Caco-2 (cell line): Measurements from ENCODE around the gene SH3TC2. TPM values are rescaled to one million over a fixed set of nuclear protein-coding genes. Genes with fewer than 3 reads are reported as not detected.

ENCODE experiments used
- BruUV-seq: library from RNA; stranded (reverse); fragments of 400-500 nt; replicated peaks from 2 replicates; lab custom pipeline; 2021; lab: Mats Ljungman, UMichigan
- CTCF ChIA-PET: fragments of 300-600 bp; sonication (Branson Sonifier 250); formaldehyde crosslinking; loops from one replicate; lab custom pipeline; 2022; ENCODE audit warnings: antibody characterized with exemption; lab: Charles Lee
- POLR2A ChIA-PET: fragments of 300-600 bp; sonication (Branson Sonifier 250); formaldehyde crosslinking; loops from one replicate; lab custom pipeline; 2022; ENCODE audit warnings: antibody characterized with exemption; lab: Charles Lee
- DNase-seq, 2 experiments: peaks; one replicate each; pipeline versions ENCODE4 v3.0.0 to v3.0.0-alpha.2; 2020 to 2022
- H3K27me3 ChIP-seq: replicated peaks from 2 replicates; pipeline ENCODE4 v1.6.0; 2011; ENCODE audit warnings: low read length; ENCODE audit not compliant: control insufficient read depth, insufficient read depth
- H3K36me3 ChIP-seq: 2 replicates; pipeline ENCODE4 v1.5.1; 2011; ENCODE audit warnings: low read length; ENCODE audit not compliant: control insufficient read depth, insufficient read depth
- H3K4me1 ChIP-seq: fragments of 250-450 bp; sonication (Bioruptor Pico); 2 replicates; pipeline ENCODE4 v1.5.1; 2020; ENCODE audit warnings: mild to moderate bottlenecking
- H3K4me3 ChIP-seq: 2 replicates; pipeline ENCODE4 v1.5.1; 2011; ENCODE audit warnings: low read depth, mild to moderate bottlenecking, control low read depth, low read length
- H3K9me3 ChIP-seq: fragments of 250-450 bp; sonication (Bioruptor Pico); 2 replicates; pipeline ENCODE4 v1.5.1; 2020; ENCODE audit warnings: mild to moderate bottlenecking, moderate library complexity
- H3K27ac Mint-ChIP-seq: one replicate; pipeline ENCODE4 v1.8.0; 2022; ENCODE audit warnings: mixed read lengths; ENCODE audit not compliant: unreplicated experiment
- H3K27me3 Mint-ChIP-seq: one replicate; pipeline ENCODE4 v1.8.0; 2022; ENCODE audit warnings: mixed read lengths; ENCODE audit not compliant: insufficient read depth, unreplicated experiment
- H3K36me3 Mint-ChIP-seq: one replicate; pipeline ENCODE4 v1.8.0; 2022; ENCODE audit warnings: mild to moderate bottlenecking, mixed read lengths; ENCODE audit not compliant: insufficient read depth, unreplicated experiment
- H3K4me1 Mint-ChIP-seq: one replicate; pipeline ENCODE4 v1.8.0; 2022; ENCODE audit warnings: low read depth, mixed read lengths; ENCODE audit not compliant: unreplicated experiment
- H3K4me3 Mint-ChIP-seq: one replicate; pipeline ENCODE4 v1.8.0; 2022; ENCODE audit warnings: mild to moderate bottlenecking, moderate library complexity, mixed read lengths; ENCODE audit not compliant: unreplicated experiment
- H3K9me3 Mint-ChIP-seq: one replicate; pipeline ENCODE4 v1.8.0; 2022; ENCODE audit warnings: mixed read lengths; ENCODE audit not compliant: unreplicated experiment
- CTCF ChIP-seq, 2 experiments: fragments of 200-600 bp in 1 of 2; IDR thresholded peaks; 1 replicate in 1 of 2; 2 replicates in 1 of 2; pipeline versions ENCODE4 v1.5.1 to v1.8.0; 2011 to 2022; ENCODE audit warnings: antibody characterized with exemption in 1 of 2, control low read depth in 1 of 2, inconsistent platforms in 1 of 2, low read depth in 1 of 2, low read length in 1 of 2, mild to moderate bottlenecking in 1 of 2, moderate library complexity in 1 of 2; ENCODE audit not compliant: insufficient read depth in 1 of 2, severe bottlenecking in 1 of 2, unreplicated experiment in 1 of 2
- intact Hi-C: fragments of 100-400 bp; cut with micrococcal nuclease; formaldehyde crosslinking; loops from one replicate; pipeline ENCODE4 v1.10.0; 2022; ENCODE audit not compliant: unreplicated experiment
- total RNA-seq: library from RNA; stranded (reverse); gene quantifications from 2 replicates; pipeline ENCODE4 v1.2.3, GENCODE V29; 2022

SH3TC2 gene
- total RNA-seq, 1 experiment from 2014 or later: 5.8 TPM

GRCh38 chr5:148989567-148989966 is 73.3 kb downstream of the SH3TC2 start:
- intact Hi-C loops: no loop called here
- BruUV-seq: no TSS peak
- POLR2A ChIA-PET: no interaction called here

GRCh38 chr5:148988328-148988727 is 74.5 kb downstream of the SH3TC2 start:
- H3K4me1 ChIP-seq: peaks cover 21% of the 10 kb centered on the region
- no peak for TF ChIP-seq CTCF (IDR thresholded peaks at IDR 0.05; ENCODE audit: insufficient read depth in 1 of 2, low read depth in 1 of 2, low read length in 1 of 2, severe bottlenecking in 1 of 2, unreplicated experiment in 1 of 2)
- no TSS peak for BruUV-seq
- no peaks in the 10 kb centered on the region for H3K27me3 Mint-ChIP-seq
- CTCF ChIA-PET: interaction anchor here (1.0 kb wide), 1 partner anchor 30 kb away, joined by 4 read pairs; no protein-coding TSS in a partner anchor
- no peak overlapping the region for H3K4me3 ChIP-seq
- intact Hi-C loops: no loop called here
- H3K9me3 ChIP-seq: peaks cover 5% of the 10 kb centered on the region; the same call in 1 of the 2 replicates
- H3K4me3 Mint-ChIP-seq: no peak overlapping the region
- H3K27me3 ChIP-seq: no peaks in the 10 kb centered on the region
- H3K36me3 ChIP-seq: no peaks in the 10 kb centered on the region
- H3K9me3 Mint-ChIP-seq: no peaks in the 10 kb centered on the region
- POLR2A ChIA-PET: no interaction called here
- no peaks in the 10 kb centered on the region for H3K36me3 Mint-ChIP-seq
- no peak overlapping the region for H3K27ac Mint-ChIP-seq
- H3K4me1 Mint-ChIP-seq: no peaks in the 10 kb centered on the region
- no peak for DNase-seq

More at GRCh38 chr5:148989567-148989966, 73.3 kb downstream of the SH3TC2 start:
- peaks cover 5% of the 10 kb centered on the region; the same call in 1 of the 2 replicates for H3K9me3 ChIP-seq
- no peaks in the 10 kb centered on the region for H3K36me3 ChIP-seq
- H3K4me1 Mint-ChIP-seq: no peaks in the 10 kb centered on the region
- peaks cover 11% of the 10 kb centered on the region for H3K4me1 ChIP-seq
- H3K4me3 ChIP-seq: no peak overlapping the region
- CTCF ChIA-PET: no interaction called here
- H3K27me3 Mint-ChIP-seq: no peaks in the 10 kb centered on the region
- TF ChIP-seq CTCF (IDR thresholded peaks at IDR 0.05; ENCODE audit: insufficient read depth in 1 of 2, low read depth in 1 of 2, low read length in 1 of 2, severe bottlenecking in 1 of 2, unreplicated experiment in 1 of 2): no peak
- no peaks in the 10 kb centered on the region for H3K27me3 ChIP-seq
- H3K36me3 Mint-ChIP-seq: no peaks in the 10 kb centered on the region
- no peak overlapping the region for H3K4me3 Mint-ChIP-seq
- H3K27ac Mint-ChIP-seq: no peak overlapping the region
- DNase-seq: no peak
- no peaks in the 10 kb centered on the region for H3K9me3 Mint-ChIP-seq

- intact Hi-C loops: no loop called here
- CTCF ChIA-PET: no interaction called here
- POLR2A ChIA-PET: no interaction called here
- H3K27ac Mint-ChIP-seq: no peak overlapping the region
- no peak overlapping the region for H3K4me3 Mint-ChIP-seq
- H3K36me3 ChIP-seq: no peaks in the 10 kb centered on the region
- H3K9me3 ChIP-seq: peaks cover 5% of the 10 kb centered on the region; the same call in 1 of the 2 replicates
- no peaks in the 10 kb centered on the region for H3K4me1 Mint-ChIP-seq
- no peak for DNase-seq
- no peak for TF ChIP-seq CTCF (IDR thresholded peaks at IDR 0.05; ENCODE audit: insufficient read depth in 1 of 2, low read depth in 1 of 2, low read length in 1 of 2, severe bottlenecking in 1 of 2, unreplicated experiment in 1 of 2)
- H3K9me3 Mint-ChIP-seq: no peaks in the 10 kb centered on the region
- no peak overlapping the region for H3K4me3 ChIP-seq
- no peaks in the 10 kb centered on the region for H3K36me3 Mint-ChIP-seq
- no peaks in the 10 kb centered on the region for H3K27me3 ChIP-seq
- H3K4me1 ChIP-seq: peaks cover 21% of the 10 kb centered on the region
- no peaks in the 10 kb centered on the region for H3K27me3 Mint-ChIP-seq
- no TSS peak for BruUV-seq
Observed at GRCh38 chr5:148986636-148987035, 76.2 kb downstream of the SH3TC2 start.
